Retina (tissue), 1 donor: ENCODE measurements around the gene PLEKHA3.
A peak's percentile ranks its signal among the peaks of the same experiment; 100 is the strongest.
"Not testable (repeated sequence)": the region's sequence is repeated elsewhere in the genome, so short reads cannot be mapped to it uniquely, and the experiment has no call there.

Experiments
- DNase-seq: peaks from one replicate; pipeline ENCODE4 v3.0.0-alpha.2; 2016

The PLEKHA3 gene

DNA sequence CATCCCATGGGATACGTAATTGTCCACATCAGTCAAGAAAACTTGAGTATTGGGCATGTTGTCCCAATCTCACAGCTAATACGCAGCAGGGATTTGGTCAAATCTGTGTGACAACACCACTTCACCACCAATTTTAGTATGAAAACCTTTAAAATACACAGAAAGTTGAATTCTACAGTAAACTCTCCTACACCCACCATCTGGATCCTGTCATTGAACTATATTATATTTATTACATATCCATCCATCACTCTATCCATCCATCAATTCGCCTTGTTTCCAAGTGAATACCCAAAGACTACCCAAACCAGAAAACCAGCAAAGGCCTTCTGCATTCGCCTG lies 1.0 kb upstream of the PLEKHA3 start:
- no peak for DNase-seq

DNA sequence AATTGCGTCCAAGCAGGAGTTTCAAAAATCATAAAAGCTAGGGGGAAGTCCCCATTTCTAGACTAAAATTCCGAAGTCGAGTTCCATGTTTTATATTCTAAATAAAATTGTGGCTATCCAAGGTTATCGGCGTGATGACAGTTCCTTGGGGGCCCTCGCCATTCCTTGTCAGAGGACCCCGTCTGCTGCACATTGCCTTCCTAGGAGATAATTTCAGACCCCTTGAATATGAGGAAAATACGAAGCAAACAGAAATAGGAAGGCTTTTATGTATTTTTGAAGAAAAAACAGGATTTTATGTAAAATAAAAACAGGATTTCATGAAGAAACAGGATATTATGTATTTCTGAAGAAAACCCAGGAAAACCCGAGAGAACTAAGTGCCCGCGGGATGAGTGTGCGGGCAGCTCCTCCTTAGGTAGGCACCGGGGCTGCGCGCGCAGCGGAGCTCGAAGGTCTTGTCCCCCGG lies 465 bp upstream of the PLEKHA3 start:
- DNase-seq, result no peak

DNA sequence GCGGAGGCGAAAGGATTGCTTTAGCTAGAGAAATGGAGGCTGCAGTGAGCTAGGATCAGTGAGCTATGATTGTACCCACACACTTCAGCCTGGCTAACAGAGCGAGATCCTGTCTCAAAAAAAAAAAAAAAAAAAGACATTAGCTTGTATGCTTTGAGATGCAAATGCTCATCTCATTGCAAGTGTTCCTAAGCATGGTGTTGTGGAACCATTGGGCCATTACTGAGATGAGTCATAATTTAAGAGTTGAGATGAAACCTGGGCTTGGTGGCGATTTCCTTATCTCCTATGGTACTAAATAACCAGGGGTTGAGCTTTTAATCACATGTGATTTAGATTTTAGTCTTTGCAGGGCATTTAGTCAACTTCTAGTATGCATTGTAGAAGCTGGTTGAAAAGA lies 2.2 kb downstream of the PLEKHA3 start:
- DNase-seq, result no peak

DNA sequence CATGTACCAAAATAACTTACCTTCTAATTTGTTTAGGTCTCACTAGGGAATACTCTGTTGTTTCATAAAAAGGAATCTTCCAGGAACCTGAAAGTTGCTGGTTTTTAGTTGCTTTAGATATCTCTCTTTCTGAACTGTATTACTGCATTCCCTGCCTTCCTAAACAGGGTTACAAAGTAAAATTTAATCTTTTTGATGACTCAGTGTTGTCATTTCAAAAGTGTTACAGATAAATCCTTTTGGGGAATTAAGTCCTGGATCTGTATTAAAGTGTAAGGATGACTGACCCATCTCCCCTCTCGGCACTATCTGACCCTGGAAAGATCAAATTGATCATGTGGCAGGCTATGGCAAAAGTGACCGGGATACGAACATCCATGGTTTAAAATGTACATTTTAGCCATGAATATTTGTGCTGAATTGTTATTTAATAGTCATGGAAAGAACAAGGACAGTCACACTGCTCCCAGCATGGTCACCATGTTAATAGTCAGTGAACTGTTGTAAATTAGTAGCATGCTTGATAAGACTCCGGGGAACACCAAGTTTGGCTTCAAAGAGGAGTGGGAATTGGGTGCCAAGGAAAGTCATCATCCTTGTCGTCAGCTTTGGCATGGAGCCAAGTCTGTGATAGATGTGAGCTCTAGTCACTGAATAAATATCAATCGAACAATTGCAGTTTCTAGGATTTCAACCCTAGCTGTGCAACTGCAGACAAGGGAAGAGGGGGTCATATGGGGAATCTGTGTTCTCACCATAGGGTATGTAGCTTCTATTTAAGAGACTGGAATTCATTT lies 4.2 kb downstream of the PLEKHA3 start:
- DNase-seq, result no peak

DNA sequence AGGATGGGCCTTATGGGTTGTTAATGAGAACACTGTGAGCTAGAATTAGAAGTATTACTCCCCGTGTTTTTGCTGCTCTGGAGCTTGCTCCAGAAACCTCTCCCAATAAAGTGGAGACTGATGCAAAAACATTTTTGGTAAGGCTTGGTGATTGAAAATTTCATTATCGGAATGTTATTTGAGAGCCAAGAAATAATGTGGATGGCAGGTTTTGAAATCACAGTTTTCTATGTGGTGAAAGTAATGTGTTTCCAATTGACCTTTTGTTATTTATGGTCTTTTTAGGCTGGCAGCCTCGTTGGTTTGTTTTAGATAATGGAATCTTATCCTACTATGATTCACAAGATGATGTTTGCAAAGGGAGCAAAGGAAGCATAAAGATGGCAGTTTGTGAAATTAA lies 5.1 kb downstream of the PLEKHA3 start:
- no peak for DNase-seq

DNA sequence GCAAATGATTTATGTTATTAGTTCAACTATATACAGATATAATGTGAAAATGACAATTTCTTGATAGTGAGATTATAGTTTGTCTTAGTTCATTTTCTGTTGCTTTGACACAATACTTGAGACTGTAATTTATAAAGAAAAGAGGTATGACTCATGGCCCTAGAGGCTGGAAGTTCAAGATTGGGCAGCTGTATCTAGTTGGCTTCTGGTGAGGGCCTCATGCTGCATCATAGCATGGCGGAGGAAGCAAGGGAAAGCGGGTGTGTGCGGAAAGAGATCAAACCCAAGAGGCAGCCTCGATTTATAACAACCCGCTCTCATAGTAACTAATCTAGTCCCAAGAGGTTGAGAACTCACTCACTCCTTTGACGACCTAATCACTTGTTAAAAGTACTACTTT lies 11.4 kb downstream of the PLEKHA3 start:
- DNase-seq, result no peak

DNA sequence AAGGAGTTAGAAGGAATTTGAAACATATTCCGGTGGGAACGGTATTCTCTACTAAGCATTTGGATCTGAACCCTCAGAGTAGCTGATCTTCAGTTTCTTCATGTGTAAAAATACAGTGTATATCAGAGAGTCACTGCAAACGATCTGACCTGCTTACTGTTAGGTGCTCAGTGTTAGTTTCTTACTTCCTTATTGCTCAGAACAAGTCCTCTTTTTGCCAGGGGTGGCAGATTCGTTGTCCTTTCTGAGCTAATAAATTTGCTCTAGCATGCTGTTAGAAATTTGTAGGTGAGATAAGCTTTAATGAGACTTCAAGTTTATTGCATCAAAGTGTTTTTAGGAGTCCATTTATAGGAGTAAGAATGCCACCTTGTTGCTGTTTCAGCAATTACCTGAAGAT lies 15.8 kb downstream of the PLEKHA3 start:
- no peak for DNase-seq

DNA sequence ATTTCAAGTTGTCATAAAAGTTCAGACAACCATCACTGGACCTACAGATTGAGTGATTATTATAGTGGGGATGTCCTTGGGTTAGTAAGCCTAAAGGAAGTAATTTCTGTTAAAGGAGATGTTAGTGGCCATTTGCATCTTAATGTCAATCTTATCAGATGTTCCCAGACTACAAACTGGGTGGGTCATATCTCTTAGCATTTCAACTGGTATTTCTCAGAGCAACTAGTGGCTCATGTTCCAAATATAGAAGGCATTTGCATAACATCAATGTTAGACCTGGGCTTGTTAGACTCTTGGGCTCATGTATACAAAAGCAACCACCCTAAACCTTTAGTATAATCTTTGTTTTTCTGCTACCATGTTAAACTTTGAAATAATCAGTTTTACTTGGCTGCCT lies 17.9 kb downstream of the PLEKHA3 start:
- DNase-seq, result no peak

DNA sequence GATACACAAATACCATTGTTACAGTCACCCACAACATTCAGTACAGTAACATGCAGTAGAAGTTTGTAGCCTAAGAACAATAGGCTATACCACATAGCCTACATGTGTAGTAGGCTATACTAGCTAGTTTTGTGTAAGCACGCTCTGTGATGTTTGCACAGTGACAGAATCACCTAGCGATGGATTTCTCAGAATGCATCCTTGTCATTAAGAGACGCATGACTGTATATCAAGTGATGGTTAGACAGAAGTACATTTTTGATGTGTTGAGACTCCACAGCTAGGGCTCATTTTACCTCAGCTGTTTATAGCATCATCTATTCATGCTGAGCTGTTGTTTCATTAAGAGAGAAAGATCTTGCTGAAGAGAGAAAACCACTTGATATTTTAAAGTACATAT lies 19.4 kb downstream of the PLEKHA3 start:
- no peak for DNase-seq

DNA sequence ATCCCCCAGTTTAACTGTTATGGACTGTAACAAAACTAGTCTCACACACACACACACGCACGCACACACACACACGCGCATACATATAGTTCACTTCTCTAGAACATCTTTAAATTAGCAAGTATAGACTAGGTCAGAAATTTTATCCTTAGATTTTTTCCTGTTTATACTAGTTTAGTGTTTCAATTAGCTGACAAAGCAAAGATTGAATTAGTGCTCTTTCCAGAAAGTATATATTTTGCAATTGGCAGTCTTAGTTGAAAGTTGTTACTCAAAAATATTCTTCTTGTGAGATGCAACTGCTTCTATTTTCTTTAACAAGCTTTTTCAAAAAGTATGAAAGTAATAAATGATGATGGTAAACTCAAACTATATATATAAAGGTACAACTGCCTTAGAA lies 22.5 kb downstream of the PLEKHA3 start:
- DNase-seq, result no peak

DNA sequence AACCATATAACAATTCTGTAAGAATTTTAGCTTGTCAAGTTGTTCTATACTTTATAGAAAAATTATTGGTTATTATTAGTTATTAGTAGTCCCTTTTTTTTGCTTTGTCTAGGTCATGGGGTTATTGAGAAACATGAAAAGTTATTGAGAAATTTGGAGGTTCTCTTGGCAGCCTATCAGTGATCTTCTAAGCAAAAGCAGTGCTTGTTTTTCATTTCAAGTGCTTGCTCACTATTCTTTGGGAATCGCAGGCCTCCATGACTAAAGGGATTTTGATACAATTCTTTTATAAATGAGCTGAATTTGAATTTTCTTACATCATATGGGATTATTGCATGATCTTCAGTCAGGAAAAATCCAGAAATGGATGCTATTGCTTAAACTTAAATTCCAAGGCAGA lies 25.8 kb downstream of the PLEKHA3 start:
- no peak for DNase-seq

DNA sequence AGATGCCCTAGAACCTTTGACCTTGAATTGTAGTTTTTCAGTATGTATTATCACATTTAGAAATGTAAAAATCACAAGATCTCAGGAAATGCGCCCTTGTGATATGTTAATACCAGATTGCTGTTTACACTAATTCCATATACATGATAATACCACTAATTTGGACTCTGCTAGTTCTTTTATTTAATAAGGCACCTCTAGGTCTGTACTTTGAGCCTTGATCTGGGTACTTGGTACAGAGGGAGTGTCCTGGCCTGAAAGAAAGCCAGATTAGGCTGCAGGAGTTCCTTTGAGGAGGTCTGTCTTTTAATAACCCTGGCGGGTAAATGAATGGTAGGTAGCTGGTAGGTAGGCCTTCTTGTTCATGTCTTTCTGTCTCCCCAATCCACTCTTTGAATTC lies 26.3 kb downstream of the PLEKHA3 start:
- DNase-seq, result no peak

DNA sequence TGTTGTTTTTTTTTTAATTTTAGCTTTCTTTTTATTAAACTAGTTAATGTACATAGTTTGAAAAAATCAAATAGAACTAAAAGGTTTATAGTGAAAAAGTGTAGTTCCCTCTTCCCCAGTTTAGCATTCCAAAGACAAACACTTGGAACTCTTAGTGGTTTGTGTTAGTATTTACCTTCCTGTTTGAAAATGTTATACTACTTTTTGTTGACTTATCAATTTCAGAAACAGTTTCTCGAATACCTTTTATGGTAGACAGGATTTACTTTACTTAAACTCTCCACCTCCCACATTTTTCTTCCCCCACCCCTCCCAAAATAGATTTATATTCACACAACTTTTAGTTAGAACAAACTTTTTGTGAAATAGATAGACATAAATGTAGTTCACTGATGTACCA lies 26.7 kb downstream of the PLEKHA3 start:
- no peak for DNase-seq

DNA sequence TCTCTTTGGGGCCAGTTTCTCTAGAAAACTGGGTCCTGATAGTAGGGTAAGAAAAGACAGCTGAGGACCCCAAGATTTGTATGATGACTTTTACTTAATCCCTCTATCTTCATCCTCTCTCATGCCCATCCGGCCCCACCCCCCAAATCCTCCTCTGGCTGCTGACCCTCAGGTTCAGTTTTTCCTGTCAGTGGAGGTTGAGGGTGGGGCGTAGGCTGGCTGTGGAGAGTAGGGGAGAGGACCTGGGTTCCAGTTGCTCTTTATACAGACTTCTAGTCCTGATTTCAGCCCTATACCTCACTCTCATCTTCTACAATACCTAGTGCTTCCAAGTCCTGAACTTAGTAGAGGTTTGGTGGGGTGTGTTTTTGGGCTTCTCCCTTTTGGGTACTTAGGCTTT lies 28.4 kb downstream of the PLEKHA3 start:
- no peak for DNase-seq

DNA sequence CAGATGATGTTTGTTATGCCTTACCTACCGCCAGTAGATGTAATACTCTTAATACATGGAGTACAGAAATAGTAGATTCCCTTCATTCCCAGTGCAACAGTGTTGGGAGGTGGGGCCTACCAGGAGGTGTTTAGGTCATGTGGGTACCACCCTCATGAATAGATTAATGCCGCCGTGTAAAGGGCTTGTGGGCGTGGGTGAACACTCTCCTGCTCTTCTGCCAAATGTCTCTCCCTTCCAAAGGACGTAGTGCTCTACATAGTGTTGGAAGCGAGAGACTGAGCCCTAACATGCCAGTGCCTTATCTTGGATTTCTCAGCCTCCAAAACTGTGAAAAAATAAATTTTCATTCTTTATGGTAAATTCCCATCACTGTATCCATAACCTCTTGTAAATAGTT lies 30.1 kb downstream of the PLEKHA3 start:
- no peak for DNase-seq

DNA sequence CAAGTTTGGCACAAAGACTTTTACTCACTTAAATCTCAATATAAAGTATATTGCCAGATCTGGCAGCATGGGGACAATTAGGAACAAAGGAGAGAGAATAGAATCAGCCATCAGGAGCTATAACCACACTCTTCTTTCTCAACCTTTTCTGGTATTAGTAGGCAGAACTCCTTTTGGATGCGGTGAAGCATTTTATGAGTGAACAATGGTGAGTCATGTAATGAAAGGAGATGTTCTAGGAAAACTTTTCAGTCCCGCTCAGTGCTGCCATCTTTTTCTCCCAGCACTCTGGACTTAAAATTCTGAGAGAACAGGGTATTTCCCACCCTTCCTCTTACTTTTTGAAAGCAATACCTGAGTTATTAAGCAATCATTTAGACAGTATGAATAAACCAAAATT lies 32.2 kb downstream of the PLEKHA3 start:
- peak; percentile 6 for DNase-seq

DNA sequence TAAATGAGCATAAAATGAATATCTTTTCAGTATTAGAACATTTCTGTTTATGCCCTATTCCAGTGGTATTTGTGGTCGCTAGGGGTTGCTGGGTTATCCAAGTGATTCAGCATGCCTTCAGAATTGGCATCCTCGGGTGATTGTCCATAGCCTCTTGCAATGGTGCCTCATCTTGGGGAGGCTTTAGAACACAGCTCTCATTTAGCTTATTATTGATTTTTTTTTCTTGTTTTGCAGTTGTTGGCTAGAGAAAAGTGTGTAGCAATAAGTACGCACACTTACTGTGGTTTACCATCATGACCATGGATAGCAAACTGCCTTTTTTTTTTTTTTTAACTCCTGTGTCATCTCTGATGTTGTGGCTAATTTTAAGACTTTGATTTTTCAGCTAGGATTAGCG lies 33.6 kb downstream of the PLEKHA3 start:
- DNase-seq, result no peak

DNA sequence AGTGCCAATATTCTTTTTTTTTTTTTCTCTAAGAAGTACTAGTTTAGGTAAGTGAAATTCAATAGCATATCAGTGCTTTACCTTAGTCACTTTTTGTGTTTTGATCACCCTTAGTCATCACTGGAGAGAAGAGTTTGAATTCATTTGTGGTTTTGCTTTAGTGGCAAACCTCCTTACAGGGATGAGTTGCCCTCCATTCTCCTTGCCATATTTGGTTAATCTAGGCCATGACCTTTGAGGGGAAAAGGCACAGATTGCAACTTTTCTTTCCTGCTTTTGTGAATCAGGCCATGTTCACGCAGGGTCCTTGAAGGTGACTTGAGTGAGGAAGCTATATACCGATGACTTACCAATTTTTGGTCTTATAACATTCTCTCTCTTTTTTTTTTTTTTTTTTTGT lies 34.4 kb downstream of the PLEKHA3 start:
- DNase-seq, result no peak

DNA sequence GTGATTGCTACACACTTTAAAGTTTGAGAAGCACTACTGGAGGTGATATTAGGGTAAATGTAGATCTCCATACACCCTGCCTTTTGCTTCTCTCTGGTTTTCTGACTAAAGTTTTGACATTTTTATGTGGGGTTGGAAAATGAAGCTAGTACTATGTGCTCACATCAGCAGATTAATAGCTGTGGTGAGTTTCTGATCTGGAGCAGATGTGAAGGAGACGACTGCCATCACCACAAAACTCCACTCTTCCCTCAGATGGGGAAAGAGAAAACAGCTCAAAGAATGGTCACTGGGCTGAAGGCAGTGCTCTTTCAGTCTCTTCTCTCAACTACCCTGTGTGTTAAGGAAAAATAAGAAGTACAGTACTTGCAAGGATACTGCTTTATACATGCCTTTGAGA lies 37.2 kb downstream of the PLEKHA3 start:
- no peak for DNase-seq

DNA sequence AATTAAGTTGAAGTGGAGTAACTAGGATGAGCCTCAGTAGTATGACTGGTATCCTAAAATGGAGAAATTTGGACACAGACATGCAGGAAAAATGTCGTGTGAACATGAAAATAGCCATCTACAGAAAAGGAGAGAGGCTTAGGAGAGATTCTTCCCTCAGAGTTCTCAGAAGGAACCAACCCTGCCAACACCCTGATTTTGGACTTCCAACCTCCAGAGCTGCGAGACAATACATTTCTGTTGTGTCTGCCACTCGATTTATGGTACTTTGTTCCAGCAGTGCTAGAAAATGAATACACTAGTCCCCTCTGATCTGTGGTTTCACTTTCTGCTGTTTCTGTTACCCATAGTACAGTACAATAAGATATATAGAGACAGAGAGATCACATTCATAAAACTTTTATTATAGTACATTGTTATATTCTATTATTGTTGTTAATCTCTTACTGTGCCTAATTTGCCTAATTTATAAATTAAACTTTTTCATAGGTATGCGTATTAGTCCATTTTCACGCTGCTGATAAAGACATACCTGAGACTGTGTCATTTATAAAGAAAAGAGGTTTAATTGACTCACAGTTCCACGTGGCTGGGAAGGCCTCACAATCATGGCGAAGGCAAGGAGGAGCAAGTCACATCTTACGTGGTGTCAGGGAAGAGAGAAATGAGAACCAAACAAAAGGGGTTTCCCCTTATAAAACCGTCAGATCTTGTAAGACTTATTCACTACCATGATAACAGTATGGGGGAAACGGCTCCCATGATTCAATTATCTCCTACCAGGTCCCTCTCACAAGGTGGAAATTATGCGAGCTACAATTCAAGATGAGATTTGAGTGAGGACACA lies 41.3 kb downstream of the PLEKHA3 start:
- DNase-seq, result no peak

DNA sequence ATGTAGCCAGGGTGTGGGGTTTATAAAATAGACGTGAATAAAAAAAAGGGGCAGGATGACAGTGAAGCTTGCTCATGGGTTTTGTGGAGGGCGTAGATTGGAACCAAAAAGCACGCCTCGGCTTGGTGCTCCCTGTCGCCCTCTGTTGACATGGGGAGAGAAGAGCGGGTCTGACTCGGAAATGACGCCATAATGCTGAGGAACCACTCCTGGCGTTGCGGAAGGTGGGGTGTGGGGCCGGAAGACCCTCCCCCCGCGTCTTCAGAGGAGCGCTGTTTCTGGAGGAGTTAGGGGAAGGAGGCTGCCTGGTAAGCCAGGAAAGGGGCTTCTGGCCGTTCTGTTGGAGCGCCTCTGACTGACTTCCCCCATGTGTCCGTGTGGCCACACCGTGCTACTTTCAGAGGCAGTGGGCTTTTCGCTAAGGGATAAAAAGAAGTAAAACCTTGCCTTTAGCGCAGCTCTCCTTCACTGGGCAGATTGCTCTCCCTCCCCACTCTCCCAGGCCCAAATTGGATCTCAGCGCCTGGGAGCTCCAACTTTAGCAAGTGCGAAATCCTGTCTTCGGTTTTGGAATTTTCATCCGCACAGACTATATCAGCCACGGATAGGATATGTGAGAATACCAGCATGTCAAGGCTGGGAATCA lies 42.8 kb downstream of the PLEKHA3 start:
- peak; percentile 74 for DNase-seq

DNA sequence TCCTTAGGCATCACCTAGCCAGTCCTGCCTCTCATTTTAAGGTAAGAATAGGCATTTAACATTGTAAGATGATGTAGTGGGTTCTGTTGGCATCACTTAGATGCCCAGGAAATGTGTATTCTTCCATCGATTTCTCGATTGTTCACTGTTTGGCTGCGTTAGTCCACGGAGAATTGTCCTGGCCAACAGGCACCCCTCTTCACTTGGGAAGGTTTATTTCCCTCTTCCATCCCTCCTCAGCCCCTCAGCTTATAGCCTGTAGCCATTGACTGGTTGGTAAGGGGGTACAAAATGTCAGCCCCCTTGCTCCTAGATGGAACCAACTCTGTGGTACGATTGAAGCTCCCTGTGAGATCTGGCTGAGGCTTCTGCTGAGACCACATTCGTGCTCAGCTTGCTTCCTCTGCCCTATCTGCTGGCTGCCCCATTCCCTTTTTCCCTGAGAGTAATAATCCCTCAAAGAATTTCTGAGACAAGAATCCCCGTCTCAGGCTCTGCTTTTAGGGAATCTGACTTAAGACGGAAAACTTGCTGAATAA lies 43.4 kb downstream of the PLEKHA3 start:
- no peak for DNase-seq

DNA sequence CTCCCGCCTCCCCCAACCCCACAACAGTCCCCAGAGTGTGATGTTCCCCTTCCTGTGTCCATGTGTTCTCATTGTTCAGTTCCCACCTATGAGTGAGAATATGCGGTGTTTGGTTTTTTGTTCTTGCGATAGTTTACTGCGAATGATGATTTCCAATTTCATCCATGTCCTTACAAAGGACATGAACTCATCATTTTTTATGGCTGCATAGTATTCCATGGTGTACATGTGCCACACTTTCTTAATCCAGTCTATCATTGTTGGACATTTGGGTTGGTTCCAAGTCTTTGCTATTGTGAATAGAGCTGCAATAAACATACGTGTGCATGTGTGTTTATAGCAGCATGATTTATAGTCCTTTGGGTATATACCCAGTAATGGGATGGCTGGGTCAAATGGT lies 44.8 kb downstream of the PLEKHA3 start:
- not testable (repeated sequence) for DNase-seq

DNA sequence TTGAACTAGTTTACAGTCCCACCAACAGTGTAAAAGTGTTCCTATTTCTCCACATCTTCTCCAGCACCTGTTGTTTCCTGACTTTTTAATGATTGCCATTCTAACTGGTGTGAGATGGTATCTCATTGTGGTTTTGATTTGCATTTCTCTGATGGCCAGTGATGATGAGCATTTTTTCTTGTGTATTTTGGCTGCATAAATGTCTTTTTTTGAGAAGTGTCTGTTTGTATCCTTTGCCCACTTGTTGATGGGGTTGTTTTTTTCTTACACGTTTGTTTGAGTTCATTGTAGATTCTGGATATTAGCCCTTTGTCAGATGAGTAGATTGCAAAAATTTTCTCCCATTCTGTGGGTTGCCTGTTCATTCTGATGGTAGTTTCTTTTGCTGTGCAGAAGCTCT lies 45.2 kb downstream of the PLEKHA3 start:
- DNase-seq, result not testable (repeated sequence)
